ENCODE data around the gene COL5A1.

Gene COL5A1

DNA sequence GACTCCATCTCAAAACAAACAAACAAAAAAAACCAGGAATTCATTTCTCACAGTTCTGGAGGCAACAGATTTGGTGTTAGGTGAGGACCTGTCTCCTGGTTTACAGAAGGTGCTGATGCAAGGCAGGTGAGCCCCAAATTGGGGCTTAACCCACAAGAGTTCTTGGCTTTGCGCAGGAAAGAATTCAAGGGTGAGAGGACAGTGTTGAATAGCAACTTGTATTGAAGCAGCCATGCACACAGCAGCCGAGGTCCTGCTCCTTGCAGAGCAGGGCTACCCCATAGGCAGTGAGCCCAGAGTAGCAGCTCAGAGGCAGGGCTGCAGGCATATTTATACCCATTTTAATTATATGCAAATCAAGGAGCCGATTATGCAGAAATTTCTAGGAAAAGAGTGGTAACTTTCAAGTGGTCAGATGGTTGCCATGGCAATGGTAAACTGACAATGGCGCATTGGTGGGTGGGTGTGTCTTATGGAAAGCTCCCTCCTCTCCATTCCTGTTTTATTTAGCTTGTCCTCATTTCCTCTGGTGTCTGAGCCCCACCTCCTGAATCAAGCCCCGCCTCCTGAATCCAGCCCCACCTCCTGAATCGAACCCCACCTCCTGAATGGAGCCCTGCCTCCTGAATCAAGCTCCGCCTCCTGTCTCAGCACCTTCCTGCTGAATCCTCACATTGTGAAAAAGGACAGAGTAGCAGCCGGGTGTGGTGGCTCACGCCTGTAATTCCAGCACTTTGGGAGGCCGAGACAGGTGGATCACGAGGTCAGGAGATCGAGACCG, 34.5 kb upstream of the COL5A1 start:
- no peak for DNase-seq (ENCODE audit: extremely low read depth in 1 of 2, low read depth in 1 of 2)

DNA sequence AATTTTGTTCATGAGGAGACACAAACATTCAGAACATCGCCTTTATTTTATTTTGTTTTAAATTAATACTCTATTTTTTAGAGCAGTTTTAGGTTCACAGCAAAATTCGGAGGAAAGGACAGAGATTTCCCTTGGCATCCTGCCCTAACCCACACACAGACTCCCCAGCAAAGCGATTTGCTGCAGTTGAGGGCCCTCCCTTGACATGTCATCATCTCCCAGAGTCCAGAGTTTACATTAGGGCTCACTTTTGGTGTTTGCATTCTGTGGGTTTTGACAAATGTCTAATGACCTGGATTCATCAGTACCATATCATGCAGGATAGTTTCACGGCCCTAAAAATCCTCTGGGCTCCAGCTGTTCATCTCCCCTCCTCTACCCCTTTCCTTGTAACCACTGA, 33.6 kb upstream of the COL5A1 start:
- no peak for DNase-seq (ENCODE audit: extremely low read depth in 1 of 2, low read depth in 1 of 2)

DNA sequence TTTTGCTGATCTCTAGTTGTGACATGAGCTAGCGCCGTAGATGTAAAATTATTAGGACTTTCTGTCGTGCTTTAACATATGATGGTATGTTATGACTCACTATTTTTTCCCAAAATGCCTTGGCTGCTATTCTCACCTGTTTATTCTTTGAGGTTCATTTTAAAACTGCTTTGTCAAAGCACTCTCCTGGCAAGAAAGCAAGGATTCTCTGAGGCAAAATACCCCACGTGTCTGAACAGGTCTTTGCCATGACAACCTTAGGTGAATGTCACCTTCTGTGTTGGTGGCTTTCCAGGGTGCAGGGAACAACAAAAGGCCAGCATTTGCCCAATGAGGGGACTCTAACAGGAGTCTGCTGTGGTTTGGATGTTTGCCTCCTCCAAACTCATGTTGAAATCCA, 30.6 kb upstream of the COL5A1 start:
- no peak for DNase-seq (ENCODE audit: extremely low read depth in 1 of 2, low read depth in 1 of 2)

DNA sequence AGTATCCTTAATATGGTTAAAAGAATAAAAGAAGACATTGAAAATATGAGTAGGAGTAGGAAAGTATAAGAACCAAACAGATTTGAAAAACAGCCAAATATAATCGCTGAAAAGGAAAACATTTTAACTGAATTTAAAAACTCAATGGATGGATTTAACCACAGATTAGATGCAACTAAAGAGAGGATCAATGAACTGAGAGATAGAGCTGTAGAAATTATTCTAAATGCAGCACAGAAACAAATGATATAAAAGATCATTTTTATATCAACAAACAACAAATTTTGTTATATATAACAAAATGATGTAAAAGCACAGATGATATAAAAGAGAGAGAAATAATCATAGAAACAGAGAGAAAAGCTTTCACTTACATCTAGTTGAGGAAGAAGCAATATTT, 29.3 kb upstream of the COL5A1 start:
- no peak for DNase-seq (ENCODE audit: extremely low read depth in 1 of 2, low read depth in 1 of 2)

DNA sequence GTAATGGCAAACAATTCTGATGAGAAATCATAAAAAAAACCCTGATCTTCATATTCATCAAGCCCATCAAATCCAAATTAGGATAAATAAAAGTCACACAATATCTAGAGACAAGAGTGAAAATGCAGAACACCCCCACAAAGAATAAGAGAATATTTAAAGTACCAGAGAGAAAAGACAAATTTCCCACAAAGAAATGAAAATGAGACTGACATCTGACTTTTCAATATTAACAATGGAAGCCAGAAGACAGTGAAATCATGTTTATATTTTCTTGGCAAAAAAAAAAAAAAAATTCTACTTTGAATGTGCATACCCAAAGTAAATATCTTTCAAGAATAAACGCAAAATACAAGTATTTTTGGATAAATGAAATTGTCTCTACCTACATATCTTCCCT, 28.9 kb upstream of the COL5A1 start:
- no peak for DNase-seq (ENCODE audit: extremely low read depth in 1 of 2, low read depth in 1 of 2)

DNA sequence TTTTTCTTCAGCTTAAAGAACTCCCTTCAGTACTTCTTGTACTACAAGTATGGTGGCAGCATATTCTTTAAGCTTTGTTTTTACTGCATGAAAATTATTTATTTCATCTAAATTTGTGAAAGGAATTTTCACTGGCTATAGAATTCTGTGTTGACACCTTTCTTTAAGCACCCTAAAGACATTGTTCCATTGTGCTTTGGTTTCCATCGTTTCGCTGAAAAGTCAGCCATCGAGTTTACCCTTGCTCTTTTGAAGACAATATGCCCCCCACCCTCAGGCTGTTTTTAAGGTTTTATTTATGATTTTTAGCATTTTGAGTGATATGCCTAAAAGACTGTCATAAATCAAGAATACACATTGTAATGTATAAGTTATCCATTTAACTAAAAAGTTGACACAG, 27.3 kb upstream of the COL5A1 start:
- DNase-seq (ENCODE audit: extremely low read depth in 1 of 2, low read depth in 1 of 2), result no peak

DNA sequence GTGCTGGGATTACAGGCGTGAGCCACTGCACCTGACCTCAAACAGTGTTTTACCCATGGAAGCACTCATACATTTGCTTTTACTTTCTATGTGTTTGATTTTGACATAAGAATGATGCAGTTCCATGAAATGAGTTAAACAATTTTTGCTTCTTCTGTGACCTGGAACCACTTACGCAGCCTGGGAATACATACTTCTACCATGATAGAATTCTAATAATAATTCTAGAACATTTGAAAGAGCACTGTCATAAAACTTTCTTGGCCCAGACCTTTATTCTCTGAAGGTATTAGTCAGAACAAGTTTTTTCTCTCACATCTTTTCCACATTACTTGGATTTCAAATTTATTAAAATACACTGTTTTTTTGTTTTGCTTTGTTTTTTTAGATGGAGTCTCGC, 25.3 kb upstream of the COL5A1 start:
- no peak for DNase-seq (ENCODE audit: extremely low read depth in 1 of 2, low read depth in 1 of 2)

DNA sequence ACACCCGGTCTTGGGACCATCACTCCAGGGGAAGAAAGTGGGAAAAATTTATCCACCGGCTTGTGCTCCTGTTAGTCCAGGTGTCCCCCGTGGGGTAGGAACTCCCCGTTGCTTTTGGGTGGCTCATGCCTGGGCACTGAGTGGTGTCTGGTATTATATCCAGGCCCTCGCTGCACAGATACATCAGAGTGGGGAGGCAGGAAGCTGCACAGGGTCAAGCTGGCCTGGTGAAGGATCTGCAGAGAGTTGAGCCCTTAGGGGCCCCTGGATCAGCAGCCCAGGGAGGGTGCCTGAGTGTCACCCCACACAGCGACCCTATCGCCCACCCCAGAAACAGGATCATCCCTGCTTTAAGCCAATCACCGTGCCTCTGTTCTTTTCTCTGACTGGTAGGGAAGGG, 24.4 kb upstream of the COL5A1 start:
- DNase-seq (ENCODE audit: extremely low read depth in 1 of 2, low read depth in 1 of 2), result no peak

DNA sequence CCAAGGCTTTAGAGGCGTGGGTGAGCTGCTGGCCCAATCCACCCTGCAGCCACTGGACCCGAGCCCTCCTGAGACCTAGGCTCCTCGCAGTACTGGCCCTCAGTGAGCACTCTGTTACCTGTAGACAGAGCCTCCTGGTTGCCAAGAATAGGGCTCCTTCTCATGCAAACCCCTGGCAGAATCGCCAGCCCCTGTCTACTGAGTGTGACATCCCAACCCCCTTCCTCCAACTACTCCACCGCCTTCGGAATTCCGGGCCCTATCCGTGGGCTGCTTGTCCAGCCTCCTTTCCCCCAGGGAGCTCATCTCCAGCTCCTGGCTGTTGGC, 23.8 kb upstream of the COL5A1 start:
- no peak for DNase-seq (ENCODE audit: extremely low read depth in 1 of 2, low read depth in 1 of 2)

DNA sequence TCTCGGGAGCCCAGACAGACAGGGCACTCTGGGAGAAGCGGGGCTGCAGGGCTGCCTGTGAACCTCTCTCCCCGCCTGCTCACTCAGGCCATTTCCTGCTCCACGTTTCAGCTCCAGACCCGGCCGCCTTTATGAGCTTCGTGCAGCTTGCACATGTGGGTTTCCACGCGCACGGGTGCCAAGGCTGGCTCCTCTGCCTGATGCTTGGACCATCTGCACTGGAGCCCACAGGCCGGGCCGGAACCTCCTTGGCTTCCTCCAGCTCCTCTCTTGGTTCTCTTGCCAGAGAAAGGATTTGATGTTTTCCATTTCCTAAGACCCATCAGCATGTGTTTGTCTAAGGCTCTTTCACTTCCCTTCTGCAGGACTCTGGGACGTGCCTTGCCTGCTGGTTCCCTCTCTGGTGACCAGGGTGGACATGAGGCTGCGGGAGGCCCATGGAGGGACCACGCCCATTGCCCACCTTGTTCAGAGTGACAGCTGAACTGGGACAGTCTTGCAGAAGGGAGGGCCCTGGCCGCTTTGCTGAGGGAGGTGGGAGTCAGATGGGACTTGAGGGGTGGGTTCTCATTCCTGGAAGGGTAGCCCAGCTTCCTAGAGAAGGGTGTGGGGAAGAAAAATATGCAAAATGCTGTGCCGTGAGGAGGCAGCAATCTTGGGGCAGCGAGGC, 23.3 kb upstream of the COL5A1 start:
- no peak for DNase-seq (ENCODE audit: extremely low read depth in 1 of 2, low read depth in 1 of 2)

DNA sequence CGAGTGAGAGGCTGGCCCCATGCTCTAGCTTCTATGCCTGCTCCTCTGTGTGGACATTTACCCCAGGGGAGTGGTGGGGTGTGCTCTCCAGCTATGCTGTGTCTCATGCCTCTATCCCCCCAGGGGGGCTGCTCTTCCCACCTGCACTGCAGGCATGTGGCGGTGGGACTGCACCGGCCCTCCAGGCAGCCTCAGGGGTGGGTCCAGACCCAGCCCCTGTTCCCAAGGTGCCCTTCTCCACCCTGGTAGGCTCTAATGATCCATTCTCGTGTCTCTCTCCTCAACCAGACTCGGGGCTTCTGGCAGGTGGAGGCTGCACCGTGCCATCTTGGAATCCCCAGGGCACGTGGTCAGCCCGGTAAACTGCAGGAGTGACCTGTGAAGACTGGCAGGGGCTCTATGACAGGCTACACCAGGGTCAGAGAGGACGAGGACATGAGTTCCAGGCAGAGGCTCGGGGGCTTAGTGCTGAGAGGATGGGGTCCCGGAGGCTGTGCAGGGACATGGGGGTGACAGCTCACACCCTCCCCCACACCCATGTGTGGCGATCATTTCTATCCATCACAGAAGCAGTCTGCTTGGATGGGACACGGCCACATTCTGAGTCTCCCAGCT, 22.7 kb upstream of the COL5A1 start:
- DNase-seq (ENCODE audit: extremely low read depth in 1 of 2, low read depth in 1 of 2), result no peak

DNA sequence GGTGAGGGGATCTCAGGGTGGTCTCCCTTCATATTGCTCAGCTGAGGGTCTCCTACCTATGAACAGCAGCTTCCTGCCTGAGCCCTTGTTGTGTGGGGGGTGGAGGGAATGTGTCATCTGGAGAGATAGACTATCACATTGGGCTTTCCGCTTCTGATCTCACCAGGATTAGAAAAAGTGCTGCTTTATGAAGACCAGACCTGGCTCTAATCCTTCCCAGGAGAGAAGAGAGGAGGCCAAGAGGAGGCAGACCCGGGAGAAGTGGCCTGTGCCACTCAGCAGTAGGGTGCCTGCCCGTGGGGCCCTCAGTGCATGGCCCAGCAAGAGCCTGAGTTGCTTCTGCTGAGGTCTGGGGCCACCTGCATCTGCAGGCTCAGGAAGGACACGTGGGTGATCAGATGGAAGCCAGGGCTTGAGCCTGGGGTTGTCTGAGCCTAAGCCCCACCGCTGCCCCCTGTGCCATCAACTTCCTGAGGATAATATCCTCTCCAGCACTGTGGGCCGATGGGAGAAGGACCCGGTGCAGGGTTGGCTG, 22.1 kb upstream of the COL5A1 start:
- no peak for DNase-seq (ENCODE audit: extremely low read depth in 1 of 2, low read depth in 1 of 2)

DNA sequence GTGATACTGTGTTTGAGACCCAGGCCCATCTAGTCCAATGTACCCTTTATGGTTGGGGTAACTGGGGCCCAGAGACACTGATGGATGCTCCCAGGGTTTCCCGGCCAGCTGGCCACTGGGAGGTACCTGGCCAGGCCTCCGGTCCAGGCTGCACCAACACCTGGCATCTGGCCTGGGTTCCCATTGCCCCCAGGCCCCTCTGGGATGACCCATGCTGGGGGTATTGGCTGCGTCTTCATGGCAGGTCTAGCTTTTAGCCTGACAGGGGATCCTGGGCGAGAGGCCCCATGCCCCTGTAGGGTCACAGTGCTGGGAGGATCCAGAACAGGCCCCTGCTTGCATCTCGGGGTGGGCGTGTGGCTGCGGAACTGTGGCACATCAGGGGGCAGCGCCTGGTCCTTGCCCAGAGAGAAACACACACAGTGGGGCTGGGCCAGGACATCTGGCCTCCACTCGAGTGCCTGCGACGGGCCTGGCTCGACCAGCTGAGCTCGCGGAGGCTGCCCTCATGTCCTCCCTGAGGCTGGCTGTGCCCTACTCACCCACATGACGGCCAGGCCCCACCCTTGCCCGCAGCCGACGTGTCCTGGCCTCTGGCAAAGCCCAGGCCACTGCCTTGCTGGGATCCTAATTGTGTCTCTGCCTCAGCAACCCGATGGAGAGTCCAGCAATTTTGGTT, 21.5 kb upstream of the COL5A1 start:
- DNase-seq (ENCODE audit: extremely low read depth in 1 of 2, low read depth in 1 of 2), result no peak

DNA sequence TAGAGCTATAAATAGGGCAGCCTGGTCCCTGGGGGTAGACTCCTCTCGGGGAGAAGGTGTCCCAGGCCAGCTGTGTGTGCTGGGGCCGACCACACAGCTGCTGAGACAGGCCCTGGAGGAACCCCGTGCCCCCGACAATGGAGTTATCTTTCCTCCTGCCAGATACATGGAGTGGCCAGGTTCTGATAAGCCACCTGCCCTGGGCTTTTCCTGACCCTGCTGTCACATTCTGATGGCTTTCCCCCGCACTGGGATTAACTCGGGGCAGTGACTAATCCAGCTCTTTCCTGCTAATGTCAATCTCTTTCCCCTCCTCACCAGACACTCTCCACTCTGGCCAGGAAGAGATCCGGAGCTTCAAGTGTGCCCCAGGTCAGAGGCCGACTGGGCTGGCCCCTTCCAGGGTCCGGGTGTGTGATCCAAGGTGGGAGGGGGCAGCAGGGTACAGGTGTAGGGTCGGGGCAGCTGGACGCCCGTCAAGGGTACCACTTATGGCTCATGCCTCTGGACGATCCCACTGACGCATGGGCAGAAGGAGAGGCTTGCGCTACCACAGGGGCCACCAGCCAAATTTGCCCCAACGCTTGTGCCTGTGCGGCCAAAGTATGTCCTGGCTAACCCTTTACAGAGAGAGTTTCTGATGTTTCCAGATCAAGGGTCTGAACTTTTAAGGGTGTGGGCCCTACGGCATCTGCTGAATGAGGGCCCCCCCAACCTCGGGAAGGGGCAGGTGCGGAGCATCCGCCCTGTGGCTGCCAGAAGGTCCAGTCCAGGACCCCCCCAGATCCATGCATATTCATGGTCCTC, 20.6 kb upstream of the COL5A1 start:
- DNase-seq (ENCODE audit: extremely low read depth in 1 of 2, low read depth in 1 of 2), result no peak

DNA sequence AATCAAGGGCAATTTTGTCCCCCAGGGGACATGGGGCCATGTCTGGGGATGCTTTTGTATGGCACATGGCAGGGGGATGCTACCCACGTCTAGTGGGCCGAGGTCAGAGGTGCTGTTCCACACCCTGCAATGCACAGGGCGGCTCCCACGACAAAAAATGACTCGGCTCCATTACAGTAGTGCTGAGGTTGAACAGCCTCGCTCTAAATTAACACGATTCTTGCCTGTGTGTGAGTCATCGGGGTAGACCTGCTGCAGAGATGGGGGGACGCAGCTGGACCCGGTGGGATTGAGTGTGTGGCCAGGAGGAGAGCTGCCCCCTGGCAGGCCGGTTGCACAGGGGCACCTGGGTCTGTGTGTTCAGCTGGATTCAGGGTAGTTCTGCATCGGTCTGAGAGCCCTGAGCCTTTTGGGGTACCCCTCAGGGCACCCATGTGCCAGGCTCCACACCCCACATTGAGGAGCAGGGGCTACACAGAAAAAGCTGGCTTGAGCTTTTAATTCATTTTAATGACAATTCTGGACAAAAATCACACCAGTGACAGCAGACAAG, 20.0 kb upstream of the COL5A1 start:
- DNase-seq (ENCODE audit: extremely low read depth in 1 of 2, low read depth in 1 of 2), result no peak

DNA sequence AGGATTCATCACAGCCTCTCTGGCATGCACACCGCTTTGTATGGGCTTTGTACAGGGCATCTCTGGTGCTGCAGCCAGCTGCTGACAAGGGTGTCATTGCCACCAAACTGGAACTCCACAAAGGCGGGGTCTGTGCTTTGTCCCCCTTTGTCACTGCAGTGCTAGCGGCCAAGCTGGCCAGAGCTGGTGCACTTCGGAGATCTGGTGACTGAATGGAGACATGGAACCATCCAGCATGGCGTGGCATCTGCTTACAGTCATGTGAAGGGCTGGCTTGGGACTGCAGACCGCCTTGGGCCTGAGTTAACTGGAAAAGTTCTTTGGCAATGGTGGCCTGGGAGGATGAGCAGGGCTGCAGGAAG, 18.7 kb upstream of the COL5A1 start:
- DNase-seq (ENCODE audit: extremely low read depth in 1 of 2, low read depth in 1 of 2), result no peak

DNA sequence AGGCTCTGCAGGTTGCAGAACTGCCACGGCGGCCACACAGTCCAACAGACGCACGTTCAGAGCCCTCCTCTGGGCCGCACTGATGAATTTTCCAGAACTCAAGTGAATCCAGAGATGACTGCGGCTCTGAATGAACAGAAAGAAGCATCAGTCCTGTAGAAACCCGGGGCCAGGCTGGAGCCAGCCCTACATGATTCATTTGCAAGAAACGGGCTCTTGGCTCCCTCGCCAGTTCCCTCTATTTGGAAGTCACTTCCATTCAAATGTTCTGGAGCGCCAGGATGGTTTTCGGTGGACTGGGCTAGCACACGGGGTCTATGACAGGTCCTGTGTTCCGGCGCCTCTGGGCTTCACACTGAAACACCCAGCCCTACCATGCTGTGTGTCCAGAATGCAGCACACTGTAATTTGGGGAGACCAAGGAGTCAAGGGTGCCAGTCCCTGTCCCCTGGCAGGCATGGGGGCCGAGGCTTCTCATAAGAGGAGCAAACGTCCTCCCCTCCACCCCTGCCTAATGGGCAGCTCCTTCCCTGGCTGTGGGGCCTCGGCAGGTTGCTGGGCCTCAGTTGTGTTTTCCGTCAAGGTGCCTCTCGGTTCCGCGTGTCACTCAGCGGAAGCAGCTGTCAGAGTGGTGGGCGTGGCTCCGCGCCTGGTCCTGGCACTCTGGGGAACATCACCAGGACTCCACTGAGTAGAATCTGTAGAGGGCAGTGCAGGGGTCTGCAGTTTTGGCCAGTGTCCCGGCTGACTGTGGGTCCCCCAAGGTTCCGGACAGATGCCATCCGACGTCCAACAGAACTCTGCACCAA, 18.1 kb upstream of the COL5A1 start:
- DNase-seq (ENCODE audit: extremely low read depth in 1 of 2, low read depth in 1 of 2), result no peak

DNA sequence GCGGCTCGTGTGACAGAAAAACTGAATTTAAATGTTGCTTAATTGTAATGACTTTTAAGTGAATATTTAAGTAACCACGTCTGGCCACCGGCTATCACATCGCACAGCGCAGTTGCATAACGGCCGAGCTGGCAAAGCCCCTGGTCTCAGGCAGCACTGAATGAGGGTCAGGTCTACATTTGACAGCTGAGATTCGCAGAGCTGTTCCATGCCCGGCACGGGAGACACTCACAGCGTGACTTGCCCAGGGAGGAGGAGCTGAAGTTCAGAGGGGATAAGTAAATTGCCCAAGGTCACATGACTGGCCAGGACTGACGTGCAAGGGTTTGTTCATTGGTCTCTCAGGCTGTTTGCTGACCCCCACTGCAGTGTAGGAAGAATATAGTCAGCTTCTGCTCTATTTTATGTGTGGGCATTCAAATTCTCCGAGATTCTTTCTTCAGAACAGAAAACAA, 17.4 kb upstream of the COL5A1 start:
- DNase-seq (ENCODE audit: extremely low read depth in 1 of 2, low read depth in 1 of 2), result no peak

DNA sequence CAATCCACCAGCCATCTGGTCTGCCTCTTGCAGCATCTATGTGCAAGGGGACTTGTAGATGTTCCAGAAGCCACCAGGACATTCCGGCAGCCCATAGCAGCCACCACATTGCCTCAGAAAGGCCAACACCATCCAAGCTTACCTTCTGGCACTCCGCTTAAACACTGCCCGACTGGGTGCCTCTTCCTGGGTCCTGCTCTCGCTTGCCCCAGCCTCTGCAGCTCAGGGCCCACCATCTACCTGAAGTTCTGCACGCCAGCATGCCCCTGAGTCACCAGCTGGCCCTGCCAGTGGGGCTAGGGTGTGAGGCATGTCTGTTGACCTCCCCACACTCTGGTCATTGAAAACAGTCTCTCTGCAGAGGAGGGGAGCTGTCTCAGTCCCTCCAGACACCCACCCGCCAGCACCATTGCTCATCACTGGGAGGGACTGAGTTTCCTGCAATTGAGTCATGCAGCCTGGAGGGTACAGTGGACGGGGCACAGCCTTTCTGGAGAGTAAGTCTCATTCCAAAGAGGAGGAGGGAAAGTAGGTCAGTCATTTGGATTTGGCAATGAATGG, 16.9 kb upstream of the COL5A1 start:
- DNase-seq (ENCODE audit: extremely low read depth in 1 of 2, low read depth in 1 of 2), result no peak

Data from activated CD8-positive, alpha-beta memory T cell treated with anti-CD3 and anti-CD28 coated beads for 1 hour (primary cell).